Pancreas (tissue), 10 donors: ENCODE data around the gene SNCB. TPM values are rescaled to one million over a fixed set of nuclear protein-coding genes. Genes with fewer than 3 reads are reported as not detected.
A peak's percentile ranks its signal among the peaks of the same experiment; 100 is the strongest.

Experiments used
- ATAC-seq, 4 donors: fragments of 200-7000 bp; cut with Tn5 transposase; one replicate each; pipeline versions ENCODE4 v1.8.0 to v1.9.1; 2020; ENCODE audit warnings: mild to moderate bottlenecking in 4 of 4, moderate library complexity in 4 of 4
- DNase-seq, 6 donors: peaks; one replicate each; pipeline ENCODE4 v3.0.0-alpha.2; 2020
- FAIRE-seq: peaks from 2 replicates; lab custom pipeline; 2012; peaks lifted over from hg19 to GRCh38; lab: Jason Lieb, UNC
- H3K27ac ChIP-seq, 4 donors: fragments of 200-600 bp; sonication (generic); 1 replicate in 3 of 4; 2 replicates in 1 of 4; pipeline versions ENCODE4 v1.5.0 to v1.8.0; 2020
- H3K27me3 ChIP-seq, 4 donors: fragments of 200-600 bp; one replicate each; pipeline ENCODE4 v1.8.0; 2021
- H3K36me3 ChIP-seq, 3 donors: fragments of 200-600 bp; sonication (generic) in 1 of 3; one replicate each; pipeline versions ENCODE4 v1.5.0 to v1.8.0; 2020 to 2021
- H3K4me1 ChIP-seq, 3 donors: fragments of 200-600 bp; one replicate each; pipeline ENCODE4 v1.8.0; 2021
- H3K4me3 ChIP-seq, 4 donors: fragments of 200-600 bp; sonication (generic) in 2 of 4; one replicate each; pipeline versions ENCODE4 v1.5.0 to v1.8.0; 2020 to 2021
- H3K9me3 ChIP-seq, 4 donors: fragments of 200-600 bp; one replicate each; pipeline ENCODE4 v1.8.0; 2021
- CTCF ChIP-seq, 4 donors: fragments of 200-600 bp; sonication (generic) in 3 of 4; IDR thresholded peaks; one replicate each; pipeline versions ENCODE4 v1.5.0 to v1.8.0; 2021; ENCODE audit warnings: antibody characterized with exemption in 4 of 4
- WGBS, 2 donors: extraction: QIAGEN DNeasy Blood & Tissue Kit; methylation state at CpG; one replicate each; pipeline ENCODE4 v1.1.7; 2013; 5-methylcytosine and 5-hydroxymethylcytosine counted together
- intact Hi-C, 3 donors: fragments of 100-400 bp; cut with DNase I; formaldehyde crosslinking; loops; one replicate each; pipeline versions ENCODE4 v1.11.1 to v1.14.2; 2022
- polyA plus RNA-seq, 2 donors: library from polyadenylated mRNA; stranded (reverse); fragments of 200-250 nt; gene quantifications; one replicate each; pipeline ENCODE4 v1.2.3, GENCODE V29; 2013
- total RNA-seq, 6 donors: library from RNA; stranded (reverse); fragmentation: NEBNext Ultra II Directional in 4 of 6; extraction: Animal tissue kit (Norgen Biotek cat#: 25700) in 4 of 6; gene quantifications; one replicate each; pipeline versions ENCODE4 v1.2.1 to v1.2.4, GENCODE V29; 2021 to 2023
- donor health status: healthy with polysubstance abuse.
- donor health status: DM: no; HTN: no; CAD: no; lungs with moderate emphysema.
- donor health status: DM: no; HTN: no; CAD: no.
- donor health status: control.
- donor health status: control.
- donor health status: Bipolar disorder and iron deficiency.
- donor health status: DM: yes; HTN: yes; CAD: no.
- donor health status: DM: no; HTN: no; CAD: no.
- donor health status: DM: no; HTN: no; CAD: no.
- donor health status: DM: yes; HTN: yes; CAD: no.

The SNCB gene
- total and polyA plus RNA-seq, 8 donors, result 0.14 to 6.6 (median 0.40) TPM; not detected in 1

- Histone ChIP-seq H3K4me1 (no peaks in the 10 kb centered on the region), H3K9me3 (no peaks in the 10 kb centered on the region), H3K27me3 (peaks cover 0 to 4% (median 2%) of the 10 kb centered on the region in 4 donors), H3K27ac (no peak overlapping the region), H3K4me3 (no peak overlapping the region), H3K36me3 (no peaks in the 10 kb centered on the region)
- TF ChIP-seq CTCF (IDR thresholded peaks at IDR 0.05), result no peak
- DNase-seq (no peak), ATAC-seq (no peak), FAIRE-seq (no peak)
- WGBS, 2 donors, result 67 to 70% methylated on average over 12 of the region's 12 CpGs
- intact Hi-C loops, result no loop called here
Measured at GRCh38 chr5:176677209-176677939, 47.0 kb upstream of the SNCB start.

- H3K4me1 ChIP-seq, result no peaks in the 10 kb centered on the region
- H3K9me3 ChIP-seq, result no peaks in the 10 kb centered on the region
- no peak for FAIRE-seq
- WGBS, 2 donors, result 55 to 56% methylated on average over 10 of the region's 10 CpGs
- peaks cover 0 to 4% (median 2%) of the 10 kb centered on the region in 4 donors for H3K27me3 ChIP-seq
- TF ChIP-seq CTCF (IDR thresholded peaks at IDR 0.05), result no peak
- DNase-seq, result no peak
- no peaks in the 10 kb centered on the region for H3K36me3 ChIP-seq
- no peak overlapping the region for H3K27ac ChIP-seq
- no peak for ATAC-seq
- H3K4me3 ChIP-seq, result no peak overlapping the region
- intact Hi-C loops, result no loop called here
Measured at GRCh38 chr5:176676361-176676824, 46.1 kb upstream of the SNCB start.

- WGBS, 2 donors, result 61 to 63% methylated on average over 19 of the region's 19 CpGs
- intact Hi-C loops, result no loop called here
- FAIRE-seq (no peak), DNase-seq (no peak), ATAC-seq (peak in 1 of 4 donors; percentile 40)
- no peak overlapping the region for H3K27ac ChIP-seq
- no peak overlapping the region for H3K4me3 ChIP-seq
- H3K4me1 ChIP-seq, result no peaks in the 10 kb centered on the region
- TF ChIP-seq CTCF (IDR thresholded peaks at IDR 0.05), result peak in 1 of 4 donors; percentile 11
- H3K9me3 ChIP-seq, result no peaks in the 10 kb centered on the region
- peaks cover 0 to 4% (median 2%) of the 10 kb centered on the region in 4 donors for H3K27me3 ChIP-seq
- no peaks in the 10 kb centered on the region for H3K36me3 ChIP-seq
Measured at GRCh38 chr5:176675676-176676360, 45.5 kb upstream of the SNCB start.

- Histone ChIP-seq H3K36me3 (no peaks in the 10 kb centered on the region), H3K4me1 (no peaks in the 10 kb centered on the region), H3K9me3 (no peaks in the 10 kb centered on the region), H3K27me3 (no peaks in the 10 kb centered on the region), H3K27ac (no peak overlapping the region), H3K4me3 (no peak overlapping the region)
- intact Hi-C loops, result no loop called here
- WGBS, 2 donors, result 76 to 87% methylated on average over 17 of the region's 17 CpGs
- no peak for TF ChIP-seq CTCF (IDR thresholded peaks at IDR 0.05)
- DNase-seq (no peak), FAIRE-seq (no peak), ATAC-seq (no peak)
Measured at GRCh38 chr5:176674799-176675198, 44.5 kb upstream of the SNCB start.
